Measurements from ENCODE around the gene PDE4C. TPM values are rescaled to one million over a fixed set of nuclear protein-coding genes. Genes with fewer than 3 reads are reported as not detected.
"Not testable (repeated sequence)": the region's sequence is repeated elsewhere in the genome, so short reads cannot be mapped to it uniquely, and the experiment has no call there.

Gene PDE4C
- total and polyA plus RNA-seq, 2 experiments from 2014 or later = 1.1 to 8.3 TPM

DNA sequence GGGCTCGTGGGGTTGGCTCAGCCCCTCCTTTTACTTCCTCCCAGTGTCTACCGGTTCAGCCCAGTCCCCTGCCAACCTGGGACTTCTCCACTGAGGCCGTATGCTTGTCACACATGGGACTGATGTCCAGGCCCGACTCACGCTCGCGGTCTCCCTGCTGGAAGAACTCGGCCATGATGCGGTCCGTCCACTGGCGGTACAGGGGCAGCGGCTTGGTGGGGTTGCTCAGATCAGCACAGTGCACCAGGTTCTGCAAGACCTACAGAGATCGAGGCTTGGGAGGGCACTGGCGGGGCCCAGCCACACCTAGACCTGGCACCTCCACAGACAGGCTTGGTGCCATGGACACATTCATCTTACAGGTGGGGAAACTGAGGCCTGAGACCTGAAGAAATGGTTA, 14.6 kb downstream of the PDE4C start:
- H3K4me1 ChIP-seq (ENCODE audit: low read depth) = no peaks in the 10 kb centered on the region
- no peak for DNase-seq (ENCODE audit: low read depth in 1 of 2, low spot score in 1 of 2)

DNA sequence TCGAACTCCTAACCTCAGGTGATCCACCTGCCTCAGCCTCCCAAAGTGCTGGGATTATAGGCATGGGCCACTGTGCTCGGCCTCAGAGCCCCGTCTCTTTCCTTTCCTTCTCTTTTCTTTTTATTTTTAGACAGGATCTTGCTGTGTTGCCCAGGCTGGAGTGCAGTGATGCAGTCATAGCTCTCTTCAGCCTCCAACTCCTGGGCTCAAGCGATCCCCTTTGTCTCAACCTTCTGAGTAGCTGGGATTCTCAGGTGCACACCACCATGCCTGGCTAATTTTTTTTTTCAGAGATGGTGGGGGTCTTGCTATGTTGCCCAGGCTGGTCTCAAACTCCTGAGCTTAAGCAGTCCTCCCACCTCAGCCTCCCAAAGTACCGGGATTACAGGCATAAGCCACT, 16.3 kb downstream of the PDE4C start:
- not testable (repeated sequence) for H3K27ac ChIP-seq; H3K27me3 ChIP-seq; H3K9me3 ChIP-seq (ENCODE audit: low read depth); H3K4me3 ChIP-seq; H3K4me1 ChIP-seq (ENCODE audit: low read depth); DNase-seq (ENCODE audit: low read depth in 1 of 2, low spot score in 1 of 2); H3K36me3 ChIP-seq

More for the DNA sequence above, 14.6 kb downstream of the PDE4C start:
- H3K9me3 ChIP-seq (ENCODE audit: low read depth) = no peaks in the 10 kb centered on the region
- TF ChIP-seq CTCF (IDR thresholded peaks at IDR 0.05; ENCODE audit: low read depth, low read length) = no peak
- H3K27ac ChIP-seq = no peak overlapping the region
- no peaks in the 10 kb centered on the region for H3K27me3 ChIP-seq
- H3K4me3 ChIP-seq = no peak overlapping the region
- no peaks in the 10 kb centered on the region for H3K36me3 ChIP-seq

DNA sequence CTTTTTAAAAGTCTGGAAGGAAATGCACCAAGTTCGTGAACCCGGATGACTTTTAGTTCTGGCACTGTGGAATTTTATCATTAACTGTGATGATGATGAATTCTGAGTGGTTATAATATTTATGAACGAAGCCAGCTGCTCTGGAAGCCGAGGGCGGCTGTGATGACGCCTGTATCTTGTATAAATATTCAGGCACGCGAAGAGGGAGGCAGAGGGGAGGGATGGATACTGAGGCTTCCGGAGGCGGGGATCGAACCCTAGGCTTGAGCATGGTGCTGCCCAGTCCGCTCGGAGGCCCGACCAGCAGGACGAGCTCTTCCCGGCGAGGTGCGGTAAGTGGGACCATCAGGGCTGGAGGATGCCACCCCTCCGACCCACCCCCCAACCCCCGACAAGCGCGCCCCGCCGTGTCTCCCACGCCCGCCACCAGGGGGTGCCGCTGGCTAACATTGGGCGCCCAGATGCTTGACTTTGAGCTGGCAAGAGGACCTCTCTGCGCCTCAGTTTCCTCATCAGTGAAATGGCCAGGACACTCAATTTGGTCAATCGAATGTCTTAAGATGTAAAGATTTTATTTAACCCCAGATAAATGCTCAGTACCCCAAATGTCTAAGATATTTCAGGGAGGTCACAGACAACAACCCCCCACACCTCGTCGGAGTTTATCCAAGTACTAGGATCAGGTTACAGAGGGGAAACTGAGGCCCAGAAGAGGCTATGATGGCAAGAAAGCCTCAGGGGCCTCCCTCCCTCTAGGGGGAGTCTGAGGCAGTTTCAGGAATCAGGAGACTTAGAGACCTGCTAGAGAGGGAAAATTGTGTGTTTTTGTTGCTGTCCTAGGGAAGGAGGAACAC, 17.9 kb downstream of the PDE4C start:
- no peak overlapping the region for H3K4me3 ChIP-seq
- H3K27ac ChIP-seq = no peak overlapping the region
- no peaks in the 10 kb centered on the region for H3K9me3 ChIP-seq (ENCODE audit: low read depth)
- H3K36me3 ChIP-seq = no peaks in the 10 kb centered on the region
- H3K4me1 ChIP-seq (ENCODE audit: low read depth) = peaks cover 7% of the 10 kb centered on the region
- peak in 1 of 2 donors; percentile 87 for DNase-seq (ENCODE audit: low read depth in 1 of 2, low spot score in 1 of 2)
- TF ChIP-seq CTCF (IDR thresholded peaks at IDR 0.05; ENCODE audit: low read depth, low read length) = peak; percentile 47
- H3K27me3 ChIP-seq = no peaks in the 10 kb centered on the region

GRCh38 chr19:18206018-18206417, 20.2 kb downstream of the PDE4C start:
- Histone ChIP-seq H3K9me3 (ENCODE audit: low read depth) (no peaks in the 10 kb centered on the region), H3K4me1 (ENCODE audit: low read depth) (peaks cover 10% of the 10 kb centered on the region), H3K4me3 (peak overlapping the region; percentile 56), H3K27ac (peak overlapping the region; percentile 94), H3K36me3 (peaks cover 5% of the 10 kb centered on the region), H3K27me3 (no peaks in the 10 kb centered on the region)
- DNase-seq (ENCODE audit: low read depth in 1 of 2, low spot score in 1 of 2) = no peak
- no peak for TF ChIP-seq CTCF (IDR thresholded peaks at IDR 0.05; ENCODE audit: low read depth, low read length)

GRCh38 chr19:18205200-18205892, 20.9 kb downstream of the PDE4C start:
- peaks cover 10% of the 10 kb centered on the region for H3K4me1 ChIP-seq (ENCODE audit: low read depth)
- peak; percentile 77 to 82 for DNase-seq (ENCODE audit: low read depth in 1 of 2, low spot score in 1 of 2)
- no peaks in the 10 kb centered on the region for H3K27me3 ChIP-seq
- H3K4me3 ChIP-seq = peak overlapping the region; percentile 56
- peak overlapping the region; percentile 94 for H3K27ac ChIP-seq
- H3K9me3 ChIP-seq (ENCODE audit: low read depth) = no peaks in the 10 kb centered on the region
- peaks cover 5% of the 10 kb centered on the region for H3K36me3 ChIP-seq
- no peak for TF ChIP-seq CTCF (IDR thresholded peaks at IDR 0.05; ENCODE audit: low read depth, low read length)

Measured in cardiac muscle cell (in vitro differentiated cells and primary cell).